Ishikawa (cell line): ENCODE data around the gene PTPRQ.

ENCODE experiments used
- CEBPB ChIP-seq: IDR thresholded peaks from 2 replicates; pipeline ENCODE4 v1.6.1; 2012
- CREB1 ChIP-seq: IDR thresholded peaks from 2 replicates; pipeline ENCODE4 v1.6.1; 2012; ENCODE audit warnings: low read depth
- EGR1 ChIP-seq: IDR thresholded peaks from 2 replicates; pipeline ENCODE4 v1.6.1; 2012
- EP300 ChIP-seq: IDR thresholded peaks from 2 replicates; pipeline ENCODE4 v1.6.1; 2012; ENCODE audit warnings: borderline replicate concordance
- FOXM1 ChIP-seq: IDR thresholded peaks from 2 replicates; pipeline ENCODE4 v1.6.1; 2012; ENCODE audit warnings: low read depth, borderline replicate concordance
- MAX ChIP-seq: IDR thresholded peaks from 2 replicates; pipeline ENCODE4 v1.6.1; 2012
- NFIC ChIP-seq: IDR thresholded peaks from 2 replicates; pipeline ENCODE4 v1.6.1; 2012
- RAD21 ChIP-seq: IDR thresholded peaks from 2 replicates; pipeline ENCODE4 v1.6.1; 2012; ENCODE audit warnings: low read depth
- REST ChIP-seq: IDR thresholded peaks from 2 replicates; pipeline ENCODE4 v1.6.1; 2012; ENCODE audit warnings: low read depth, mild to moderate bottlenecking
- TAF1 ChIP-seq: IDR thresholded peaks from 2 replicates; pipeline ENCODE4 v1.6.1; 2012; ENCODE audit warnings: low read depth, mild to moderate bottlenecking
- TCF12 ChIP-seq: IDR thresholded peaks from 2 replicates; pipeline ENCODE4 v1.6.1; 2012; ENCODE audit warnings: low read depth
- TEAD4 ChIP-seq: IDR thresholded peaks from 2 replicates; pipeline ENCODE4 v1.6.1; 2012
- USF1 ChIP-seq: IDR thresholded peaks from 2 replicates; pipeline ENCODE4 v1.6.1; 2012
- YY1 ChIP-seq: IDR thresholded peaks from 2 replicates; pipeline ENCODE4 v1.6.1; 2012; ENCODE audit warnings: low read depth
- ZBTB7A ChIP-seq: IDR thresholded peaks from 2 replicates; pipeline ENCODE4 v1.6.1; 2012; ENCODE audit warnings: low read depth

Gene PTPRQ

GRCh38 chr12:80655751-80656150 is 211.7 kb downstream of the PTPRQ start:
- TF ChIP-seq NFIC, result no peak
- TF ChIP-seq TCF12, result no peak
- no peak for TF ChIP-seq EGR1
- TF ChIP-seq CEBPB, result no peak
- no peak for TF ChIP-seq TAF1
- TF ChIP-seq EP300, result no peak
- TF ChIP-seq YY1, result no peak
- no peak for TF ChIP-seq FOXM1
- no peak for TF ChIP-seq CREB1
- no peak for TF ChIP-seq RAD21
- TF ChIP-seq USF1, result no peak
- TF ChIP-seq REST, result no peak
- TF ChIP-seq ZBTB7A, result no peak
- no peak for TF ChIP-seq TEAD4
- no peak for TF ChIP-seq MAX

DNA sequence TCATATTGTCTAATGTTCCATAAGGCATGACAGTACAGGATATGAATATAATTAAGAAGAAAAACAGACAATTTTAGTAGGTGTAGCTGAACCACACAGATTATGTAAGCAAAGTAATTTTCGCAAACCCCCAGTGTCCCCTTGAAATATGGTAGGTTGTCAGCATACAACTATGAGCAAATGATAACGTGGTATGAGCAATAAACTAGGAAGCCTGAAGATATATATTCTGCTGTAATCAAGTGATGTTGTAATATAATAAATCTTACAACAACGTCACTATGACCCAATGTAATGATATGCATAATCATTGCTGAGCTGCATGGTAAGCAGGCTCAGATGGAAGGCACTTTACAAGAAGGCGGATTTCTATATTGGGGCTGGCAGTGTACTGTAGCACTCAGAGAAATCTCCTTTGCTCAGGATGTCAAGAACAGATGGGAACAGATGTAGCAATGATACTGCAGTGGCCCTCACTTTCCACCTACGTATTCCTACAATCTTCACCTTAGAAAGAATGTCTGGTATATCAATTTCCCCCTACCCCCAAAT is 215.6 kb downstream of the PTPRQ start:
- TF ChIP-seq EP300 (no peak), TCF12 (no peak), YY1 (no peak), MAX (no peak), ZBTB7A (no peak), FOXM1 (no peak), CEBPB (no peak), USF1 (no peak), NFIC (no peak), EGR1 (no peak), TEAD4 (no peak), RAD21 (no peak), CREB1 (no peak), REST (no peak), TAF1 (no peak)

GRCh38 chr12:80662586-80662985 is 218.6 kb downstream of the PTPRQ start:
- TF ChIP-seq REST (no peak), TEAD4 (no peak), CEBPB (no peak), FOXM1 (no peak), ZBTB7A (no peak), TAF1 (no peak), RAD21 (no peak), CREB1 (no peak), TCF12 (no peak), YY1 (no peak), NFIC (no peak), MAX (no peak)

DNA sequence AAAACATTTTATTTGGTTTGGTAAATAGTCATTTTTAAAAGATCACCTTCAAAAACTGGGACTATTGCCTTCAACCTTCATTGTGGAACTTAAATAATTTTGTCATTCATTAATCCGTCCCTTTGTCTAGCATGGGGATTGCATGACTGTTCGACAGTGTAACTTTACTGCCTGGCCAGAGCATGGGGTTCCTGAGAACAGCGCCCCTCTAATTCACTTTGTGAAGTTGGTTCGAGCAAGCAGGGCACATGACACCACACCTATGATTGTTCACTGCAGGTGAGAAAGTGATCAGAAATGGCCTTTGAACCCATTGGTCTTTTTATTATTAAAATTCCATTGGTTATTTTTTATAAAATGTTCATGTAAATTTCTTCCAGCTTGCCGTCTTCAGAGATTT is 226.2 kb downstream of the PTPRQ start:
- TF ChIP-seq REST (no peak), MAX (no peak), EGR1 (no peak), TCF12 (no peak), CREB1 (no peak)
